Measurements from ENCODE around the gene OSMR. TPM values are rescaled to one million over a fixed set of nuclear protein-coding genes. Genes with fewer than 3 reads are reported as not detected.

The OSMR gene
- total RNA-seq, 1 donor from 2014 or later, result 61.6 TPM

DNA sequence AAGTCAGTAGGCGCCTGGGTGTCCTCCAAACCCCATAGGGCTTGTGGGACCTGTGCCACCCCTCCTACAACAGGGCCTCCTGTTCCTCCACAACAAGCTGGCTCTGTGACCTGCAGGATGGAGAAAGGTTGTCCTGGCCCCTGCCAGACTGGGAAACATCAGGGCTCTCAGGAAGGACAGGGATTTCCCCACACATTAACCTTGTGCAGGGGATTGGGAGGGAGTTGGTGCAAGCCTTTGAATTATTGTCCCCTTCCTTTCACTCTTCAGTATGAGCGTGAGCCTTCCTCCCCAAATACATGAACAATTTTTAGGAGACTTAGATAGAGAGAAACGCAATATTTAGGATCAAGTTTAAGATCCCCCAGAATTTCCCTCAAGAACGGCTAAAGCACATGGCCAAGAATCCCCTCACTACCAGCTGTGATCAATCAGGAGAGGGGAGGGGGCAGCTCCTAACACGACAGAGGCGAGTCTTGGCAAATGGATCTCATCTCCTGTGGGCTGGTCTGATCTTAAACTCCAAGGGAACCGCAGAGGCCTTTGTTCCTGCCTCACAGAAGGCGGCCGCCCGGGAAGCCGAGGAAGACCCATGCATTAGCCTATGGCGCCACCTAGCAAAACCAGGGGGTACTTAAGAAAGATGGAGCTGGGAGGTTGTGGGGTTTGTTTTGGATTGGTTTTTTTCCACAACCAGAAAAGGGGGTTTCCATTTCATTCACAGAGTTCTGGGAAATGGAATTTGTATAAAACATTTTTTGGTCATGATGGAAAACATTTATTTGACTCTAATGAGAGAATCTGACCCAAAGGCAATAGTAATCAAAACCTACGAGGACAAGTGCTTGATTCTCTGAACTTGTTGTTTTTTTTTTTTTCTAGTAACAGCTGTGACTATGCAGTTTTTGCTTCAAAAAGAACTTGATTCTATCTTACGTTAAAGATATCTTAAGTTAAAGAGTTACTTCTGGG is 36.1 kb upstream of the OSMR start:
- H3K4me1 ChIP-seq, result peaks cover 12% of the 10 kb centered on the region
- no peak overlapping the region for H3K27ac ChIP-seq
- TF ChIP-seq, protein P1, sequence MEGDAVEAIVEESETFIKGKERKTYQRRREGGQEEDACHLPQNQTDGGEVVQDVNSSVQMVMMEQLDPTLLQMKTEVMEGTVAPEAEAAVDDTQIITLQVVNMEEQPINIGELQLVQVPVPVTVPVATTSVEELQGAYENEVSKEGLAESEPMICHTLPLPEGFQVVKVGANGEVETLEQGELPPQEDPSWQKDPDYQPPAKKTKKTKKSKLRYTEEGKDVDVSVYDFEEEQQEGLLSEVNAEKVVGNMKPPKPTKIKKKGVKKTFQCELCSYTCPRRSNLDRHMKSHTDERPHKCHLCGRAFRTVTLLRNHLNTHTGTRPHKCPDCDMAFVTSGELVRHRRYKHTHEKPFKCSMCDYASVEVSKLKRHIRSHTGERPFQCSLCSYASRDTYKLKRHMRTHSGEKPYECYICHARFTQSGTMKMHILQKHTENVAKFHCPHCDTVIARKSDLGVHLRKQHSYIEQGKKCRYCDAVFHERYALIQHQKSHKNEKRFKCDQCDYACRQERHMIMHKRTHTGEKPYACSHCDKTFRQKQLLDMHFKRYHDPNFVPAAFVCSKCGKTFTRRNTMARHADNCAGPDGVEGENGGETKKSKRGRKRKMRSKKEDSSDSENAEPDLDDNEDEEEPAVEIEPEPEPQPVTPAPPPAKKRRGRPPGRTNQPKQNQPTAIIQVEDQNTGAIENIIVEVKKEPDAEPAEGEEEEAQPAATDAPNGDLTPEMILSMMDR (IDR thresholded peaks at IDR 0.05), result peak; percentile 86
- intact Hi-C loops (cut with DNase I), result loop anchor here (5.0 kb wide), 1 partner anchor 372 kb away; no protein-coding TSS in a partner anchor
- ATAC-seq, result peak; percentile 92 to 94
- no peaks in the 10 kb centered on the region for H3K9me3 ChIP-seq
- H3K36me3 ChIP-seq, result no peaks in the 10 kb centered on the region
- DNase-seq, result peak; percentile 76
- H3K4me3 ChIP-seq, result no peak overlapping the region
- H3K27me3 ChIP-seq (ENCODE audit: low read depth), result no peaks in the 10 kb centered on the region

GRCh38 chr5:38814879-38815278 is 30.9 kb upstream of the OSMR start:
- Histone ChIP-seq H3K36me3 (no peaks in the 10 kb centered on the region), H3K27me3 (ENCODE audit: low read depth) (no peaks in the 10 kb centered on the region), H3K4me3 (no peak overlapping the region), H3K4me1 (no peaks in the 10 kb centered on the region), H3K9me3 (no peaks in the 10 kb centered on the region), H3K27ac (no peak overlapping the region)
- TF ChIP-seq, protein P1 (IDR thresholded peaks at IDR 0.05), result no peak
- no peak for DNase-seq
- no peak for ATAC-seq
- intact Hi-C loops (cut with DNase I), result no loop called here

- Histone ChIP-seq H3K4me1 (no peaks in the 10 kb centered on the region), H3K4me3 (no peak overlapping the region), H3K27me3 (ENCODE audit: low read depth) (no peaks in the 10 kb centered on the region), H3K9me3 (no peaks in the 10 kb centered on the region), H3K36me3 (no peaks in the 10 kb centered on the region), H3K27ac (no peak overlapping the region)
- intact Hi-C loops (cut with DNase I), result no loop called here
- DNase-seq (no peak), ATAC-seq (no peak)
- TF ChIP-seq, protein P1 (IDR thresholded peaks at IDR 0.05), result no peak
Measured at GRCh38 chr5:38816083-38817030, 29.5 kb upstream of the OSMR start.

- Histone ChIP-seq H3K9me3 (no peaks in the 10 kb centered on the region), H3K4me1 (no peaks in the 10 kb centered on the region), H3K4me3 (no peak overlapping the region), H3K27ac (no peak overlapping the region), H3K36me3 (peaks cover 4% of the 10 kb centered on the region), H3K27me3 (ENCODE audit: low read depth) (no peaks in the 10 kb centered on the region)
- ATAC-seq, result no peak
- TF ChIP-seq, protein P1 (IDR thresholded peaks at IDR 0.05), result no peak
- intact Hi-C loops (cut with DNase I), result no loop called here
- no peak for DNase-seq
Measured at GRCh38 chr5:38821679-38822078, 24.1 kb upstream of the OSMR start.

- Histone ChIP-seq H3K36me3 (peaks cover 4% of the 10 kb centered on the region), H3K9me3 (no peaks in the 10 kb centered on the region), H3K4me1 (no peaks in the 10 kb centered on the region), H3K27ac (no peak overlapping the region), H3K27me3 (ENCODE audit: low read depth) (no peaks in the 10 kb centered on the region), H3K4me3 (no peak overlapping the region)
- TF ChIP-seq, protein P1 (IDR thresholded peaks at IDR 0.05), result no peak
- intact Hi-C loops (cut with DNase I), result no loop called here
- DNase-seq (no peak), ATAC-seq (no peak)
Measured at GRCh38 chr5:38823503-38823902, 22.3 kb upstream of the OSMR start.
